ENCODE results near the gene WDR31.

- no peak for TF ChIP-seq USF1 (IDR thresholded peaks at IDR 0.05)
- no peak for TF ChIP-seq EP300 (IDR thresholded peaks at IDR 0.05; ENCODE audit: borderline replicate concordance)
- TF ChIP-seq ZBTB7A (IDR thresholded peaks at IDR 0.05; ENCODE audit: low read depth), result no peak
- TF ChIP-seq TAF1 (IDR thresholded peaks at IDR 0.05; ENCODE audit: low read depth), result no peak
- TF ChIP-seq MAX (IDR thresholded peaks at IDR 0.05), result no peak
Observed at GRCh38 chr9:113278840-113279239, 61.2 kb downstream of the WDR31 start.
